IPS-15b (cell line): ENCODE results near the gene SH2D6.

Experiments
- H3K27me3 ChIP-seq: one replicate; pipeline ENCODE4 v1.6.1; 2013; ENCODE audit warnings: low read length; ENCODE audit not compliant: control insufficient read depth, insufficient read depth
- H3K36me3 ChIP-seq: one replicate; pipeline ENCODE4 v1.6.1; 2013; ENCODE audit warnings: low read length; ENCODE audit not compliant: control insufficient read depth, insufficient read depth
- H3K4me1 ChIP-seq: one replicate; pipeline ENCODE4 v1.6.1; 2013; ENCODE audit warnings: mild to moderate bottlenecking, low read length; ENCODE audit not compliant: control insufficient read depth, insufficient read depth
- H3K4me3 ChIP-seq: one replicate; pipeline ENCODE4 v1.5.1; 2013; ENCODE audit warnings: low read depth, low read length
- H3K9ac ChIP-seq: one replicate; pipeline ENCODE4 v1.6.1; 2013; ENCODE audit warnings: low read depth, mild to moderate bottlenecking, low read length
- H3K9me3 ChIP-seq: one replicate; pipeline ENCODE4 v1.6.1; 2013; ENCODE audit warnings: mild to moderate bottlenecking, low read length; ENCODE audit not compliant: control insufficient read depth, insufficient read depth

Gene SH2D6

GRCh38 chr2:85415980-85416650 is 2.4 kb upstream of the SH2D6 start:
- Histone ChIP-seq H3K27me3 (peaks cover 2% of the 10 kb centered on the region), H3K9ac (no peak overlapping the region)

GRCh38 chr2:85419009-85419675 is 628 bp downstream of the SH2D6 start:
- Histone ChIP-seq H3K9me3 (no peaks in the 10 kb centered on the region), H3K36me3 (no peaks in the 10 kb centered on the region), H3K9ac (peak overlapping the region; percentile 91), H3K4me3 (peak overlapping the region; percentile 84), H3K4me1 (peaks cover 6% of the 10 kb centered on the region), H3K27me3 (peaks cover 2% of the 10 kb centered on the region)

More at GRCh38 chr2:85415980-85416650, 2.4 kb upstream of the SH2D6 start:
- Histone ChIP-seq H3K4me1 (peaks cover 11% of the 10 kb centered on the region), H3K36me3 (no peaks in the 10 kb centered on the region), H3K9me3 (no peaks in the 10 kb centered on the region), H3K4me3 (no peak overlapping the region)

- H3K27me3 ChIP-seq: no peaks in the 10 kb centered on the region
- H3K9me3 ChIP-seq: no peaks in the 10 kb centered on the region
- H3K36me3 ChIP-seq: no peaks in the 10 kb centered on the region
- H3K9ac ChIP-seq: peak overlapping the region; percentile 42
- peak overlapping the region; percentile 33 for H3K4me3 ChIP-seq
- H3K4me1 ChIP-seq: peaks cover 6% of the 10 kb centered on the region
Measured at GRCh38 chr2:85420536-85421259, 2.2 kb downstream of the SH2D6 start.

GRCh38 chr2:85421260-85422071 is 3.0 kb downstream of the SH2D6 start:
- H3K9ac ChIP-seq: no peak overlapping the region
- H3K4me3 ChIP-seq: no peak overlapping the region

GRCh38 chr2:85422072-85422457 is 3.6 kb downstream of the SH2D6 start:
- Histone ChIP-seq H3K4me3 (no peak overlapping the region), H3K9me3 (no peaks in the 10 kb centered on the region), H3K4me1 (peaks cover 6% of the 10 kb centered on the region), H3K9ac (no peak overlapping the region), H3K27me3 (peaks cover 3% of the 10 kb centered on the region), H3K36me3 (no peaks in the 10 kb centered on the region)

More at GRCh38 chr2:85421260-85422071, 3.0 kb downstream of the SH2D6 start:
- Histone ChIP-seq H3K27me3 (no peaks in the 10 kb centered on the region), H3K4me1 (peaks cover 6% of the 10 kb centered on the region), H3K9me3 (no peaks in the 10 kb centered on the region), H3K36me3 (no peaks in the 10 kb centered on the region)

- no peaks in the 10 kb centered on the region for H3K36me3 ChIP-seq
- H3K4me1 ChIP-seq: peaks cover 14% of the 10 kb centered on the region
- no peak overlapping the region for H3K4me3 ChIP-seq
- peaks cover 8% of the 10 kb centered on the region for H3K27me3 ChIP-seq
- H3K9ac ChIP-seq: no peak overlapping the region
- no peaks in the 10 kb centered on the region for H3K9me3 ChIP-seq
Measured at GRCh38 chr2:85423525-85423924, 5.0 kb downstream of the SH2D6 start.

GRCh38 chr2:85425588-85425987 is 7.1 kb downstream of the SH2D6 start:
- H3K9me3 ChIP-seq: no peaks in the 10 kb centered on the region
- peaks cover 7% of the 10 kb centered on the region for H3K4me1 ChIP-seq
- no peak overlapping the region for H3K9ac ChIP-seq
- H3K27me3 ChIP-seq: peaks cover 17% of the 10 kb centered on the region
- H3K4me3 ChIP-seq: no peak overlapping the region
- no peaks in the 10 kb centered on the region for H3K36me3 ChIP-seq

GRCh38 chr2:85427300-85427835 is 8.9 kb downstream of the SH2D6 start:
- Histone ChIP-seq H3K9ac (no peak overlapping the region), H3K27me3 (peaks cover 17% of the 10 kb centered on the region), H3K9me3 (no peaks in the 10 kb centered on the region)

GRCh38 chr2:85428343-85428881 is 9.9 kb downstream of the SH2D6 start:
- H3K27me3 ChIP-seq: peaks cover 17% of the 10 kb centered on the region
- no peak overlapping the region for H3K9ac ChIP-seq
- H3K4me3 ChIP-seq: no peak overlapping the region
- peaks cover 16% of the 10 kb centered on the region for H3K4me1 ChIP-seq
- H3K36me3 ChIP-seq: no peaks in the 10 kb centered on the region
- H3K9me3 ChIP-seq: no peaks in the 10 kb centered on the region

More at GRCh38 chr2:85427300-85427835, 8.9 kb downstream of the SH2D6 start:
- no peak overlapping the region for H3K4me3 ChIP-seq
- peaks cover 13% of the 10 kb centered on the region for H3K4me1 ChIP-seq
- H3K36me3 ChIP-seq: no peaks in the 10 kb centered on the region

- Histone ChIP-seq H3K4me1 (peaks cover 19% of the 10 kb centered on the region), H3K27me3 (peaks cover 17% of the 10 kb centered on the region), H3K4me3 (no peak overlapping the region), H3K36me3 (no peaks in the 10 kb centered on the region), H3K9ac (no peak overlapping the region), H3K9me3 (no peaks in the 10 kb centered on the region)
Measured at GRCh38 chr2:85429213-85429923, 10.9 kb downstream of the SH2D6 start.
